ENCODE results near the gene EMILIN2.

Gene EMILIN2

DNA sequence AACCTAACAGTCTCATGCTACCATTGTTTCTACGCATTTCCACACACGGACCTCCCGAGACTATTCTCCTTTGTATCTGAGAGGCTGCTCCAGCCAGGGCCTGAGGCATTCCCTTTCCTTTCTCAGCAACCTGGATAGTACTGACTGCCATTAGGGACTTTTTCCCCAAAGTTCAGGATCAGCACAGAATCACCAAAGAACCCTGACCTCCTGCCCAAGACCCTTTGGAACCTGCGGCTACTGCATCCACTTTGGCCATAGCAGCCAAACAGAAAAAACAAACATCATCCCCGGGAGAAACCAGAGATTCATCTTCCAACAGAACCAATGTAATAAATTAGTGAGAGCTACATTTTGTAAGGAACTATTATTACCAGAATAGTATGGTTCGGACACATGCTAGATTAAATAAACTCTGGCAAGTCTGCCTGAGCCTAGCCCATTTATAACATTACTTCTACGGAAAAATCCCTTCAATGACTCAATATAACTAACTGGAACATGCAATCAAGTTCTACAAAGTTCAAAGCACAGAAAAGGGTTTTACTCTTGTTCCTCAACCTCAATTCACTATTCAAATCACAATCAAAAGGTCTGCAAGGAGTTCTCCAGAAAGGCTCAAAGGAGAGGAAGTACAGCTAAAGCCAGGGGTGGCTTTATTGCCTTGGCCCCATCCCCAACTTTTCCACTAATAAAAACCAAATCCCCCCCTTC is 114.3 kb downstream of the EMILIN2 start:
- no peak overlapping the region for H3K27ac ChIP-seq (ENCODE audit: extremely low read depth, low read depth, low read length)
- TF ChIP-seq KLF8 (tag by site-specific recombination; IDR thresholded peaks at IDR 0.05) (no peak), ZNF777 (tag by site-specific recombination; IDR thresholded peaks at IDR 0.05; ENCODE audit: borderline replicate concordance) (no peak), ZNF214 (tag by site-specific recombination; IDR thresholded peaks at IDR 0.05; ENCODE audit: borderline replicate concordance) (no peak)
- H3K9me3 ChIP-seq (ENCODE audit: control insufficient read depth, insufficient read depth, low read depth, low read length) = no peaks in the 10 kb centered on the region
- ChIA-PET CTCF (interaction anchor here (0.5 to 1.8 kb wide), 5 partner anchors 13 to 705 kb away, joined by 3 to 8 read pairs (median 3); partner anchors contain the start of gene MYL12A), POLR2A (no interaction called here)
- H3K4me3 ChIP-seq (ENCODE audit: low read depth, low read length) = no peak overlapping the region
- peaks cover 0 to 5% of the 10 kb centered on the region in 2 experiments; a peak in 1 of 3 replicates for H3K36me3 ChIP-seq (ENCODE audit: control insufficient read depth in 2 of 2, insufficient read depth in 1 of 2, low read length in 2 of 2)
- no peaks in the 10 kb centered on the region; the same call in 1 of the 2 replicates for H3K4me1 ChIP-seq (ENCODE audit: control insufficient read depth, insufficient read depth, low read length)

DNA sequence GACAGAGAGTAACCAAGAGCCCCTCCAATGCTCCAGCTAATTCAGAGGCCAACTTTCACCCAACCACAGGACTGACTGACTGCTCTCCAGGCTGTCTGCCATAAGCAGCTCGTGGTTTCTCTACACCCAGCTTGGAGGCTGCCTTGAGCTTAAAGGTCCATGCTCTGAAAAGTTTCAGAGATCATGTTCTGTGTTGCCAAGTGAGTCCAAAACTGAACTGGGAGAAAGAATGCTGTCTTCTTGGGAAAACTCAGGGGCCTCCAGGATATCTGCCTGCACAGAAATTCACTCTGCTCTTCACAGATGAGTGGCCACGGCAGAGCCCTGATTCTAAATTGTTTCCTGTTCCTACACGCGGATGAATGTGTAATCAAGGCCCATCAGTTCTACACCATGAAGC is 115.0 kb downstream of the EMILIN2 start:
- H3K36me3 ChIP-seq (ENCODE audit: control insufficient read depth in 2 of 2, insufficient read depth in 1 of 2, low read length in 2 of 2) = peaks cover 0 to 4% of the 10 kb centered on the region in 2 experiments; a peak in 1 of 3 replicates
- no peak overlapping the region for H3K4me3 ChIP-seq (ENCODE audit: low read depth, low read length)
- H3K27ac ChIP-seq (ENCODE audit: extremely low read depth, low read depth, low read length) = 0 out of 2 replicates have a peak overlapping the region, but pooled peaks have one; percentile 9
- ChIA-PET CTCF (interaction anchor here (0.6 to 1.8 kb wide), 6 partner anchors 14 to 704 kb away, joined by 3 to 8 read pairs (median 4); no protein-coding TSS in a partner anchor), POLR2A (interaction anchor here (0.6 kb wide), 1 partner anchor 117 kb away, joined by 4 read pairs; no protein-coding TSS in a partner anchor)
- TF ChIP-seq ZNF366 (tag by site-specific recombination; conservative IDR thresholded peaks at IDR 0.05) (no peak), ZNF112 (tag by site-specific recombination; IDR thresholded peaks at IDR 0.05) (no peak), ZFP69B (tag by site-specific recombination; IDR thresholded peaks at IDR 0.05) (no peak)
- H3K9me3 ChIP-seq (ENCODE audit: control insufficient read depth, insufficient read depth, low read depth, low read length) = no peaks in the 10 kb centered on the region
- no peaks in the 10 kb centered on the region; the same call in 1 of the 2 replicates for H3K4me1 ChIP-seq (ENCODE audit: control insufficient read depth, insufficient read depth, low read length)

DNA sequence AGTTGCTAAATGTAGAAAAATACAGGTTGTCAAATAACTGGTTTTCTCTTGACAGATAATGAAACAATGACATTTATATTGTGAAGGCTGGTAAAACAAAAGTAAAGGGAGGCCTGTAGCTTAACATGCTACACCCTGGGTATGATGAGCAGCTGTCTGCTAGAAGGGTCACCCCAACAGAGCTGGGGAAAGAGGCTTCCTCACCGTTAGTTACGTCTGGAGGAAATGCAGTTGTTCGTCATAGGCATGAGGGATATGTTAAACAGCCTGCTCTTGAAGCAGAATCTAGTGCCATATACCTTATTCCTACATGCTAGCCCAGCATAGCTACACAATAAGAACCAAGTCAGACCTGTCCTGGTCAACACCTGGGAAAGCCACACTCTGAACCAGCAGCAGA is 116.2 kb downstream of the EMILIN2 start:
- H3K4me1 ChIP-seq (ENCODE audit: control insufficient read depth, insufficient read depth, low read length) = no peaks in the 10 kb centered on the region; the same call in 1 of the 2 replicates
- H3K27ac ChIP-seq (ENCODE audit: extremely low read depth, low read depth, low read length) = no peak overlapping the region
- ChIA-PET CTCF (interaction anchor here (0.5 to 1.3 kb wide), 5 partner anchors 11 to 266 kb away, joined by 3 to 5 read pairs (median 4); no protein-coding TSS in a partner anchor), POLR2A (no interaction called here)
- H3K36me3 ChIP-seq (ENCODE audit: control insufficient read depth in 2 of 2, insufficient read depth in 1 of 2, low read length in 2 of 2) = peaks cover 0 to 4% of the 10 kb centered on the region in 2 experiments; a peak in 1 of 3 replicates
- no peaks in the 10 kb centered on the region for H3K9me3 ChIP-seq (ENCODE audit: control insufficient read depth, insufficient read depth, low read depth, low read length)
- no peak for TF ChIP-seq PRDM1 (tag by site-specific recombination; IDR thresholded peaks at IDR 0.05)
- no peak for TF ChIP-seq ZSCAN5A (tag by site-specific recombination; IDR thresholded peaks at IDR 0.05)
- TF ChIP-seq ZNF394 (tag by site-specific recombination; IDR thresholded peaks at IDR 0.05; ENCODE audit: borderline replicate concordance) = no peak
- TF ChIP-seq SCRT2 (tag by site-specific recombination; IDR thresholded peaks at IDR 0.05) = no peak
- TF ChIP-seq ZNF266 (tag by site-specific recombination; IDR thresholded peaks at IDR 0.05; ENCODE audit: low read depth) = no peak
- TF ChIP-seq ZNF211 (tag by site-specific recombination; IDR thresholded peaks at IDR 0.05; ENCODE audit: low read depth) = no peak
- no peak for TF ChIP-seq ZBTB10 (tag by site-specific recombination; IDR thresholded peaks at IDR 0.05)
- no peak overlapping the region for H3K4me3 ChIP-seq (ENCODE audit: low read depth, low read length)

Measured in HEK293 (cell line).